22Rv1 (cell line): ENCODE data around the gene ELK3.

Experiments used
- H3K27ac ChIP-seq: fragments of 450-650 bp; 2 replicates; pipeline ENCODE4 v1.5.1; 2017
- ZFX ChIP-seq: fragments of 450-650 bp; IDR thresholded peaks from 2 replicates; pipeline ENCODE4 v1.6.1; 2017; ENCODE audit warnings: antibody characterized with exemption, borderline replicate concordance
- TF ChIP-seq, protein P1 (sequence below): fragments of 450-650 bp; IDR thresholded peaks from 2 replicates; pipeline ENCODE4 v1.5.1; 2017; ENCODE audit warnings: mild to moderate bottlenecking

Gene ELK3

DNA sequence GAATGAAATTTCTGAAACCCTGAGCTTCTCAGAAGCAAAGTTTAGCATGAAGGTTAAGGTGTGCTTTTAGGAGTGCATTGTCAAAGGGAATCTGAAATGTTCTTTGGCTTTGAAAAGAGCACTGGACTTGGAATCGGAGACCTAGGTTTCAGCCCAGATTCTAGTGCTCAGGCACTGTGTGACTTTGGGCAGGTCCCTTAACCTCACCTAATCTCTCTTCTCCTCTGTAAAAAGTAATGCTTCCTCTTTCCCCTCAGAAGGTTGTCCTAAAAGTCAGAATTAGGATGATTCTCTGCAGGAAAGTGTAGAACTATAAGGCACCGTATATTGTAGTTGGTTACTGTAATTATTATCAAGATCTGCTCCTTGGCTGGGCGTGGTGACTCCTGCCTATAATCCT, 38.0 kb upstream of the ELK3 start:
- H3K27ac ChIP-seq: no peak overlapping the region
- TF ChIP-seq, protein P1, sequence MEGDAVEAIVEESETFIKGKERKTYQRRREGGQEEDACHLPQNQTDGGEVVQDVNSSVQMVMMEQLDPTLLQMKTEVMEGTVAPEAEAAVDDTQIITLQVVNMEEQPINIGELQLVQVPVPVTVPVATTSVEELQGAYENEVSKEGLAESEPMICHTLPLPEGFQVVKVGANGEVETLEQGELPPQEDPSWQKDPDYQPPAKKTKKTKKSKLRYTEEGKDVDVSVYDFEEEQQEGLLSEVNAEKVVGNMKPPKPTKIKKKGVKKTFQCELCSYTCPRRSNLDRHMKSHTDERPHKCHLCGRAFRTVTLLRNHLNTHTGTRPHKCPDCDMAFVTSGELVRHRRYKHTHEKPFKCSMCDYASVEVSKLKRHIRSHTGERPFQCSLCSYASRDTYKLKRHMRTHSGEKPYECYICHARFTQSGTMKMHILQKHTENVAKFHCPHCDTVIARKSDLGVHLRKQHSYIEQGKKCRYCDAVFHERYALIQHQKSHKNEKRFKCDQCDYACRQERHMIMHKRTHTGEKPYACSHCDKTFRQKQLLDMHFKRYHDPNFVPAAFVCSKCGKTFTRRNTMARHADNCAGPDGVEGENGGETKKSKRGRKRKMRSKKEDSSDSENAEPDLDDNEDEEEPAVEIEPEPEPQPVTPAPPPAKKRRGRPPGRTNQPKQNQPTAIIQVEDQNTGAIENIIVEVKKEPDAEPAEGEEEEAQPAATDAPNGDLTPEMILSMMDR: no peak
- TF ChIP-seq ZFX: no peak

GRCh38 chr12:96157427-96157826, 36.7 kb upstream of the ELK3 start:
- no peak for TF ChIP-seq ZFX
- TF ChIP-seq, protein P1: no peak
- H3K27ac ChIP-seq: no peak overlapping the region

DNA sequence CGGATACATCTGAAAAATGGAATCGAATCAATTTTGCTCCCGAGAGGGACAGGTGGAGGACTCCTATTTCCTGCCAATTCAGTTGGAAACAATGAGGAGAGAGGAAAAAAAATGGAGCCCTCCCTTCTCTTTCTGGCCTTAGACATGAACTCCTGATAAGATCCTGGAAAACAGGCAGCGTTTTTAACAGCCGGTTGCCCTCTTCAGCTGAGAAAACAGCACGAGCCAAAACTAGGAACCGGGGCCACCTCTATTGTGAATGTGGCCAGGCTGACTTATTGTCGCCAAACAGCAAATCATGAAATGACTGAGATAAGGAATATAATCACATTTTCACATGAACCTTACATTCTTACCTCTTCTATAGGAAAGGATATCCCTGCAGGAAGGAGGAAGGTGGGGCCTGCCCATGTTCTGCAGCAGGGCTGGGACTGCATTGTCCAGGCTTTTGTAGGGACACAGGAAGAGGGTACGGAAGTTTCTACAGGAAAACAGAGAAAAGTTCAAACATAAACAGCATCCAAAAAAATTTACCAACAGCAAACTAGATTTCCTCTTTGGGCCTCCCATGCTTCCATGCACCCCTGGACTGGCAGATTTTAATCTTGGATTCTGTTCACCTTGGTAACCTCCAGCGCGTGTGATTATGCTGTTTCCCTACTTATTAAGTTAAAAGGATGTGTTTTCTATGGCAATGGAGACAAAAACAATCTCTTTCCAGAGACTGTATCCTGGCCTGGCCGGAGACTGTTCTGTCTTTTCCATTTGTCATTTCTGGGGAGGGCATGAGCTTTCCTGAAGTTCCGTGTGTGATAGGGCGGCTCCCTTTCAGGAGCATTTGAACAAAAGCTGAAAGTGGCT, 29.0 kb upstream of the ELK3 start:
- TF ChIP-seq ZFX: no peak
- TF ChIP-seq, protein P1: no peak
- H3K27ac ChIP-seq: no peak overlapping the region

- TF ChIP-seq, protein P1: no peak
- TF ChIP-seq ZFX: no peak
- H3K27ac ChIP-seq: no peak overlapping the region
These were observed 27.4 kb upstream of the ELK3 start for GRCh38 chr12:96166765-96167164.

GRCh38 chr12:96167492-96167891, 26.7 kb upstream of the ELK3 start:
- no peak for TF ChIP-seq ZFX
- TF ChIP-seq, protein P1: no peak

GRCh38 chr12:96170328-96170727, 23.8 kb upstream of the ELK3 start:
- TF ChIP-seq, protein P1: no peak
- no peak for TF ChIP-seq ZFX
- H3K27ac ChIP-seq: no peak overlapping the region

More at GRCh38 chr12:96167492-96167891, 26.7 kb upstream of the ELK3 start:
- H3K27ac ChIP-seq: no peak overlapping the region

DNA sequence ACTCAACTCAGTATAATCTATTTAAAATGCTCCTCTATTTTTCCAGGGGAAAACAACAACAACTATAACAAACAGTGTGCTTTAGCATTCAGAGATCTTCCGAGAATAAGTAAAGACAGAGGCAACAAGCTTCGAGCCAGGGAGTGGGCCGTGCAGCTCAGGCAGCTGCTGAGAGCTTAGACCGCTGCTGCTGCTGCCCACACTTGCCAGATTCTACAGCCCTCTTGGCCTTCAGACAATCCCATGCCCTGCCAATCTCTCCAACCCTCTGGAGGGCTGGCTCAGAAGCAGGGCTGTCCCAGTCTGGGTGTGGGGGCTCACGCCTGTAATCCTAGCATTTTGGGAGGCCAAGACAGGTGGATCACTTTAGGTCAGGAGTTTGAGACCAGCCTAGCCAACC, 23.4 kb upstream of the ELK3 start:
- H3K27ac ChIP-seq: no peak overlapping the region
- no peak for TF ChIP-seq ZFX
- TF ChIP-seq, protein P1: no peak
